DMS53 treated with DMSO at 0.1 percent for 48 hours (cell line): ENCODE data around the gene YBX2.

Experiments used
- DNase-seq: peaks from one replicate; lab custom pipeline; 2025; ENCODE audit not compliant: unreplicated experiment; lab: John Stamatoyannopoulos, UW

The YBX2 gene

GRCh38 chr17:7279448-7279847 is 15.0 kb downstream of the YBX2 start:
- no peak for DNase-seq

GRCh38 chr17:7266784-7267183 is 27.7 kb downstream of the YBX2 start:
- no peak for DNase-seq

GRCh38 chr17:7263801-7264078 is 30.7 kb downstream of the YBX2 start:
- no peak for DNase-seq

- DNase-seq = peak; percentile 48
Measured at GRCh38 chr17:7262935-7263800, 31.3 kb downstream of the YBX2 start.

GRCh38 chr17:7262192-7262934 is 32.1 kb downstream of the YBX2 start, which contains the start of gene CLDN7:
Gene CLDN7 (minus strand): TSS chr17:7262478. CDS start chr17:7262043, 435 bp downstream.
- DNase-seq = peak; percentile 95

- DNase-seq = no peak
Measured at GRCh38 chr17:7261379-7262191, 32.9 kb downstream of the YBX2 start.

GRCh38 chr17:7260651-7261378 is 33.6 kb downstream of the YBX2 start:
- peak; percentile 64 for DNase-seq

- DNase-seq = no peak
Measured at GRCh38 chr17:7260151-7260550, 34.3 kb downstream of the YBX2 start.

- no peak for DNase-seq
Measured at GRCh38 chr17:7259555-7259889, 34.9 kb downstream of the YBX2 start.

- DNase-seq = no peak
Measured at GRCh38 chr17:7258731-7259554, 35.5 kb downstream of the YBX2 start.

- DNase-seq = no peak
Measured at GRCh38 chr17:7256766-7257456, 37.5 kb downstream of the YBX2 start.

- DNase-seq = no peak
Measured at GRCh38 chr17:7254511-7254910, 39.9 kb downstream of the YBX2 start.

- no peak for DNase-seq
Measured at GRCh38 chr17:7253082-7253481, 41.4 kb downstream of the YBX2 start.

GRCh38 chr17:7252176-7253043 is 42.0 kb downstream of the YBX2 start, which contains the start of gene ELP5:
Gene ELP5 (plus strand): TSS chr17:7252215. CDS start chr17:7252551, 336 bp downstream.
- DNase-seq = peak; percentile 87

GRCh38 chr17:7251661-7252175 is 42.7 kb downstream of the YBX2 start, which contains the start of gene CTDNEP1:
Gene CTDNEP1 (minus strand): TSS chr17:7251734. CDS start chr17:7251296, 438 bp downstream.
- peak; percentile 99 for DNase-seq

- no peak for DNase-seq
Measured at GRCh38 chr17:7250695-7251627, 43.5 kb downstream of the YBX2 start.

- no peak for DNase-seq
Measured at GRCh38 chr17:7249830-7250229, 44.6 kb downstream of the YBX2 start.
